Activated CD8-positive, alpha-beta memory T cell treated with anti-CD3 and anti-CD28 coated beads, Interleukin-2, amount 50 U/mL, for 1 hour (primary cell): Measurements from ENCODE around the gene BCL6.

ENCODE experiments used
- DNase-seq: peaks from one replicate; pipeline ENCODE4 v3.0.0-alpha.2; 2020; ENCODE audit errors: extremely low read depth

Gene BCL6

GRCh38 chr3:187739094-187739560 is 6.1 kb downstream of the BCL6 start:
- no peak for DNase-seq

GRCh38 chr3:187738331-187739093 is 6.8 kb downstream of the BCL6 start:
- no peak for DNase-seq

DNA sequence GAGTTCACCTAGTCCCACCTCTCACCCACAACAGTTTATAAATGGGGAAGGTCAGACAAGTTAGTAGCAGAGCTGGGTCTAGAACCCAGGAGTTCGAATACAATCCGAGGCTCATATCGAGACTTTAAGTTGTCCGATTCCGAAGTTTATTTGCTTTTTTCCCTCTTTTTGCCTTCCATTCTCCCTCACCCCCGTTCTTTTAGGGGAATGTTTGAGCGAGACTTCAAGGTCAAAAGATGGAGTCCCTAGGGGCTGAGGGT is 7.3 kb downstream of the BCL6 start:
- no peak for DNase-seq

DNA sequence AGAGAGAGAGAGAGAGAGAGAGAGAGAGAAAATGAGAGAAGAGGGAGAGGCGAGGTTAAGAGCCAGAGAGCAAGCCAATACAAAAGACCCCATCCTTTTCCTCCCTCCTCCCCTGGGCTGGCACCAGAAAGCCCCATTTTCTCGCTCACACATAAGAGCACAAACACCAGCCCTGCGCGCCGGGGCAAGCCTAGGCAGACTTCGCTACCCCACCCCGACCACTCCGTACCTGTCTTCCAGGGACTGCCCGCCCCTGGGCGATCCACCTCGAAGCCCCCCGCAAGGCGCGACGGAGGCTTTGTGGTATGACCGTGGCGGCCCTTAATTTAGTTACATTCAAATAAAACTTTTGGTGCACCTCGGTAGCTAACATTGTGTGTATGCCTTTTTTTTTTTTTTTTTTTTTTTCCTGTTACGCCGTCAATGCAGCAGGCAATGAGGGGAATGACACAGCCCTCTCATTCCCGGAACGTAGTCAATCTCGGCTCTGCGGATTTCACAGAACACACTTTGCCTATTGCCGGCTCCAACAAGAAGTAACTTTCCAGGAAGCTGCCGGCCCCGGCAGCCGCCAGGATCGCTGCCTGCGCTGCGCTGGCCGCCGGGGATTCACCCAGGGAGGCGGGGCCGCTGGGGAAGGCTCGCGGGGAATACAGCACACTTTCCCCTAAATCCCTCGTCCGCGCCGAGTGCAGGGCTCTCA is 7.7 kb downstream of the BCL6 start:
- DNase-seq, result no peak

DNA sequence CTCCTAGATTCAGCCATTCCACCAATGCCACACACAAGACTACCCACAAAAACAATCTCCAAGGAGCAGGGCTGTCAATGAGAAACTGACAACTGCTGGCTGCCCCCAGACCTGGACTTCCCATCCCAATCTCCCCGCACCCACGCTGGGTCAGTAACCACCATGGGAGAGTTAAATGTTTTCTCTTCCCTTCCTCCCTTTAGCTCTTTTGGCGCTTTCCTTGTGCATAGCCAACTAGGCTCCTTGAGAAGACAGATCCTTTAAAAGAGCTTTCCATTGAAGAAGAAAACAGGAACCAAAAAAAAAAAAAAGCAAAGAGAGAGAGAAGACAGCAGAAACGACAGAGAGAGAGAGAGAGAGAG is 8.3 kb downstream of the BCL6 start:
- no peak for DNase-seq

DNA sequence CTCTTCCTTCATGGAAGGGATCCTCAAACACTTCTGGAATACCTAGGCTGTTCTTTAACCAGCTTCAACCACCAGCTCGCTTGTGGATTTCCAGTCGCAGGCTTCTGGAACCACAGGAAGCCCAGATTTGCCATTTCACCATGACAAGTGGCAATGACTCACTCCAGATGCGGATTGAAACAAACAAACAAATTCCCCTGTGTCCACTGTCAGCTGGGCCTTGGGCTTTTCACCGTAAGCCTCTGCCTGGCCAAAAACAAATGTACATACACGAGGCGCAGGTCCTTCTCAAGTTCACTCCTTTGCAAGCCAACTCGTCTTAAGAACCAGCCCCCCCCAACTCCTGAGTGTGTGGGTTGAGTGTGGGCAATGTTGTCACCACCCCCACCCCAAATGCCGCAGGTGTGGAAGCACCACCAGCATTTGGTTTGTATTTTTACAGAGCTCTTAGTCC is 8.8 kb downstream of the BCL6 start:
- no peak for DNase-seq

DNA sequence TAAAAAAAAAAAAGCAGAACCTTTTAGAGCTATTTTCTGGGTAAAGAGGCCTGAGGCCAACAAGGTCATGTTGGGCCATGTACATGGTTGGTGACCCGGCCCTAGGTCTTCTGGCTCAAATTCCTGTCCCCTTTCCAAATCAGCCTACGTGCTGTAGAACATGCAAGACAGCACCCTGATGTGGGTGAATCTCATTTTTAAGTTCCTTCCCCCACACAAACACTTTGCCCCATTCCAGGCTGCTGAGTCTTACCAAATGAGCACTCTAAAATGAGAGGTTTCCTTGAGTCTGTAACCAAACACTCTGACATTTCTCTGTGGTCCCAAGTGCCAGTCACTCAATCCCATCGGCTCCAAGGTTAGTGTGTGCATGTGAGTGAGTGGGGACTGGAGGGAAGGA is 9.4 kb downstream of the BCL6 start:
- no peak for DNase-seq

- DNase-seq, result no peak
These were observed 9.9 kb downstream of the BCL6 start for GRCh38 chr3:187735383-187735782.

DNA sequence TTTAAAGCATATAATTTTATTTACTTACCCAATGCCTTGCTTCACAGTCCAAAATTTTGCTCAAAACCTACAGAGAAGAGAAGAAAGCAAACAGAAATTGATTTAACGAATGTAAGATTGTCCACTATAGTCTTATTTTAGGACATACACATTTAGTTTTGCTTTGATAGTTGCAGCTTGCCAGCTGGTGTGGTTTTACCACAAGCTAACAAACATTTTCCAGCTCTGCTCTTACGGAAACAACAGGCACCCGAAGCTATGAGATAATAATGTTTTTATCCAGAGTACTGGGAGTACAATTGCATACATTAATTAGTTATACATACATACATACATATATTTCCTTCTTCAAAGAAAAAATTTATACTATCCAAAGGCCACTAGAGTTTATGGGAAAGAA is 10.4 kb downstream of the BCL6 start:
- DNase-seq, result no peak

- DNase-seq, result no peak
These were observed 11.9 kb downstream of the BCL6 start for GRCh38 chr3:187733371-187733770.

DNA sequence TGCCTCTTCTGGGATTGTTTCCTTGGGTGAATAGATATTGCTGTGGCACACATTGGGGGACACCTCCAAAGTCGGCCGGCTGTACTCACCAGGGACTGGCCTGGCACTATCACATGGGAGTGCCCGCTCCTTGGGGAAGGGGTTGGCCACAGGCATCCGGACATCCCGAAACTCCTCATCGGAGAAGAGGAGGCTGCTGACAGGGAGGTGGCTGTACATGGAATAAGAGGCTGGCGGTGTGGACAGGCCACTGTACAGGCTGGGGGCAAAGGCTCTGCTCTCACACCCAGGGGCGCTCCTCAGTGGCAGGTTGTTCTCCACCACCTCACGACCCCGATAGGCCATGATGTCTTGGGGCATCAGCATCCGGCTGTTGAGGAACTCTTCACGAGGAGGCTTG is 15.7 kb downstream of the BCL6 start:
- DNase-seq, result no peak

DNA sequence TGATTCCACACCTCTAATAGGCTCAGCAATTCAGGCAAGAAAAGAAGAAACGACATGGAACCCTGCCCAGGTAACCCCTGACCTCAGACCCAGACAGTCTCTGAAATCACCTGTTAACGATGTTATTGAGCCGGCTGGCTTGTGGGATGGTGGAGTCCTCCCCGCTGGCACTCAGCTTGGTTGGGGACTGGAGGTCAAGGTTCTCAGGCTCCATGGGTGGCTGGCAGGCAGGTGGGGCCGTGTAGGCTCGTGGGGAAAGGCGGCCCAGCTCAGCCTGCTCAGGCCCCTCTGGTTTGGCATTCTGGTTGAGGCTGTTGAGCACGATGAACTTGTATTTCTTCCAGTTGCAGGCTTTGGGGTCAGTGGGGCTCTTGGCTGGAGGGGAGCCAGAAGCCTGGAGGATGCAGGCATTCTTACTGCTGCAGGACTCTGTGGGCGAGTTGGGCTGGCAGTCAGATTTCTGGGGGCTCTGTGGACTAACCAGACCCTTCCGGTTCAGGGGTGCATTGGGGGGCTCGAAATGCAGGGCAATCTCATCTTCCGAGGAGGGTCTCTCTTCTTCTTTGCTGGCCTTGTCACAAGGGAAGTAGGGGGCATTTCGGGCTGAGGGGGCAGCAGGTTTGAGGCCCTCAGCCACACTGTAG is 16.2 kb downstream of the BCL6 start:
- DNase-seq, result no peak

GRCh38 chr3:187728248-187728647 is 17.0 kb downstream of the BCL6 start:
- DNase-seq, result no peak

DNA sequence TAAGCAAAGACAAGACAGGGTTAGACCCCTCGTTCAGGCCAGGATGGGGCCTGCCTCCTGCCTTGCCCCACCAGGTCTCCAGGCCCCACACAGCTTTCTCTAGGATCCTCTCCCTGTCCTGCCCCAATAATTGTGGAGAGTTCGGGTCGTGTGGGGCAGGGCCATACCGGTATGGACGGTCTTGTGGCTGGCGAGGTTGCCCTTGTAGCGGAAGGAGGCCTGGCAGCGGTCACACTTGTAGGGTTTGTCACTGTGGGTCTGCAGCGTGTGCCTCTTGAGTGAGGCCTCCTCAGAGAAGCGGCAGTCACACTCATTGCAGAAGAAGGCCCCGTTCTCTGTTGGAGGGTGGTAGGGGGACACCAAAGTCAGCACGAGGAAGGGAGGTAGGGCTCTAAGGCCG is 18.7 kb downstream of the BCL6 start:
- no peak for DNase-seq

DNA sequence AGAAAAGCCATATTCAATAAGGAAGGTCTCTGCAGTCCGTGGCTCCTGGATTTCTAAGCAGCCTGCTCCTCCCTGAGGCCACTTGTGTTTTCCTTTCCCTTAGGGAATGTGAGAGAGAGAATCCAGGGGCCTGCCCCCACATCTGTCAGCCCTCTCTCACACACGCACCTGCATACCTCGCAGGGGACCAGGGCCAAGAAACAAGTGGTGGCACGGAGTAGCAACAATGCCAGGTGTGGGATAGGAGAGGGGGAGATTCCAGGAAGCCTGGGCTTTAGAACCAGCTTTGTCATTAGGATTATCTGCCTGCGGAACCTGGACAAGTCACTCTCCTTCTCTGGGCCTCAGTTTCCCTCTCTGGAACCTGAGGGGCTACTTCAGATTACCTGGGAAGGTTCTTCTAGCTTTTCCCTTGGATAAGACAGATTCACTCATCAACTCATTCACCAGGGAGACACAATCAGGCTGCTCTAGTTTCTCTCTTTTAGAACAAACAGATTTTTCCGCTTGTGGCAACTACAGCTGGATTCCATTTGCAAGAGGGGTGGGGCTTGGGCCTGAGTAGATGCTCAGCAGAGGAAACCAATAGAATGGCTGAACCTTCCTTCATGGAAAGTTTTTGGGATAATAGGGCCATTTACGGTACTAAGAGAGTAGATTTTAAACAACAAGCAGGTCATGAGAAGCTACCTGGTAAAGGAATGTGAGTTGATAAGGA is 19.5 kb downstream of the BCL6 start:
- DNase-seq, result no peak

GRCh38 chr3:187725224-187725623 is 20.0 kb downstream of the BCL6 start:
- DNase-seq, result no peak

- DNase-seq, result no peak
These were observed 23.1 kb downstream of the BCL6 start for GRCh38 chr3:187722206-187722612.

GRCh38 chr3:187721055-187721454 is 24.2 kb downstream of the BCL6 start:
- no peak for DNase-seq

DNA sequence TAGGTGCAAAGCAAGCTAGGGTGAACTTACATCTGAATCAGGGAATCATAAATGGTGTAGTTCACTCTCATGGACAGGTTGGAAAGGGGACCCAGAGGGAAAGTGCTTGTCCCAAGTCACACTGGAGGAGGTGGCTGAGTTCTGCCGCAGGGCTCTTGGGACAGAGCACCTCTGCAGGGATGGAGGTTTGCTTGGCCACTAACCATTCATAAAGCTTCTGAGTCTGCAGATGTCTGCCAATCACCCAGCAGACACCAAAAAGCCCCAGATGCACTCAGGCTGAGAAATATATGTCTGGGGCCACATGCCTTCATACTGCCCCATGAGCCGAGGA is 25.0 kb downstream of the BCL6 start:
- no peak for DNase-seq

DNA sequence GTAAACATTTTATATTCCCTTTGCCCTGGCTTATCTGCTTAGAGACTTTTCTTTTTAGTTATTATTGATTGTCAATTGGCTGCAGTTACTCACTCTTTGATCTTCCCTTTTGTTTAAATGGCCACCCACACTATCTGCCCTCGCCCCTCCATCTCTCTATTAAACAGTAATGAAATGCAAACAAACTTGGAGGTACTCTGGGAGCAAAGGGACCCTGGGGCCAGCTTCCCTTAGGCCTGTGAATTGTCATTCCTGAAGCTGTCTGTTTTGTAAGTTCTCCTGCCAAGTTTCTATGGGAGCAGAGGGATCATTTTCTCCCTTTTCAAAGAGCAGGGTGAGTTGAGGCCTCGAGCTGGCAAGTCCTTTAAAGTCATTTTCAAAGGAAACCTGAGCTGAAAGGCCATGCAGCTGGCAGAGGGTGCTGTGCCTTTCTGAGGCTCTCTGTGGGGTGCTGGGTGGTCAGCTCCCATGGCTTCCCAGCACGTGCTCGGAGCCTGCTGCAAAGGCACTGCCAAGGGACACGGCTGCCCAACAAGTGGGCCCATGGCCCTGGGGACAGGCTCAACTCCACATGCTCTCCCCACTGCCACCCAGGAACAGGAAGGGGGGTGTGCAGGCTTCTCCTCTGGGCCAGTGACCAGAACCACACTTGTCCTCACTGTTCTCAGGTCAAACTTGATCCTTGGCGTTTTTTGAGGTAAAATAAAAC is 25.5 kb downstream of the BCL6 start:
- no peak for DNase-seq

GRCh38 chr3:187718802-187719201 is 26.5 kb downstream of the BCL6 start:
- no peak for DNase-seq

GRCh38 chr3:187717572-187717971 is 27.7 kb downstream of the BCL6 start:
- no peak for DNase-seq
